Activated CD4-positive, alpha-beta T cell treated with anti-CD3 and anti-CD28 coated beads, Interleukin-2, amount 50 U/mL, for 4 hours (primary cell): ENCODE data around the gene NGRN.

Source experiments
- DNase-seq, 2 experiments: peaks; one replicate each; pipeline ENCODE4 v3.0.0-alpha.2; 2020

Gene NGRN, protein sequence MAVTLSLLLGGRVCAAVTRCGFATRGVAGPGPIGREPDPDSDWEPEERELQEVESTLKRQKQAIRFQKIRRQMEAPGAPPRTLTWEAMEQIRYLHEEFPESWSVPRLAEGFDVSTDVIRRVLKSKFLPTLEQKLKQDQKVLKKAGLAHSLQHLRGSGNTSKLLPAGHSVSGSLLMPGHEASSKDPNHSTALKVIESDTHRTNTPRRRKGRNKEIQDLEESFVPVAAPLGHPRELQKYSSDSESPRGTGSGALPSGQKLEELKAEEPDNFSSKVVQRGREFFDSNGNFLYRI

DNA sequence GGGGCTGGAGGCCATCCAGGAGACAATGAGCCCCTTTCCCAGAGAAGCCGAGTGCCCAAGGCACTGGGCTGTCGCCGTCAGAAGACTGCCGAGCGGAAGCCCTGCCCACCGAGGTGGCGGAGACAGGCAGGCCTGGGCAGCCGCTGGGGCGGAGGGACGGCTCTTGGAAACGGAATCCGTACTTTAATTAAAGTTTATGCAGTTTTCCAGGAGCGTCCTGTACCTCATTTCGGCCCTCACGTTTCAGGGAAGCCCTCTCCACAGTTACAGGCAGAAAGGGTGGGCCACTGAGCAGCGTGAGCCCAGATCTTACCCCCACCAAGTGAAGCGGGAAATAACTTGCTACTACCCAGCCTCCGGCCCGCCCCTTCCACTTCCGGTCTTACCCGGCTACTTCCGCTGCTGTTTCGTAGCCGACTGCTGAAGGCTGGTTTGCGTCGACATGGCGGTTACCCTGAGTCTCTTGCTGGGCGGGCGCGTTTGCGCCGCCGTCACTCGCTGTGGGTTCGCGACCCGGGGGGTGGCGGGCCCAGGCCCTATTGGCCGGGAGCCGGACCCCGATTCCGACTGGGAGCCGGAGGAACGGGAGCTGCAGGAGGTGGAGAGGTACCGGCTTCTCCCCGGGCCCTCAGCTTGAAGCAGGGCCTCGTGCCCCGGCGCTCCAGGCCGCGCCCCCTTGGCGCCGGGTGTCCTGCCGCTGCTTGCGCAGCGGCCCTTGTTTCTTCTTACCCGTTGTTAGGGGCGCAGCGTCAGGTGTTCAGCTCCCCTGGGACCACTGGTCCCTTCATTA lies at the start of gene NGRN:
TSS of gene NGRN (plus strand) at position 402 of the 790 bp plus-strand sequence. CDS start at position 443, 41 bp downstream.
- DNase-seq = peak; percentile 87 to 89

DNA sequence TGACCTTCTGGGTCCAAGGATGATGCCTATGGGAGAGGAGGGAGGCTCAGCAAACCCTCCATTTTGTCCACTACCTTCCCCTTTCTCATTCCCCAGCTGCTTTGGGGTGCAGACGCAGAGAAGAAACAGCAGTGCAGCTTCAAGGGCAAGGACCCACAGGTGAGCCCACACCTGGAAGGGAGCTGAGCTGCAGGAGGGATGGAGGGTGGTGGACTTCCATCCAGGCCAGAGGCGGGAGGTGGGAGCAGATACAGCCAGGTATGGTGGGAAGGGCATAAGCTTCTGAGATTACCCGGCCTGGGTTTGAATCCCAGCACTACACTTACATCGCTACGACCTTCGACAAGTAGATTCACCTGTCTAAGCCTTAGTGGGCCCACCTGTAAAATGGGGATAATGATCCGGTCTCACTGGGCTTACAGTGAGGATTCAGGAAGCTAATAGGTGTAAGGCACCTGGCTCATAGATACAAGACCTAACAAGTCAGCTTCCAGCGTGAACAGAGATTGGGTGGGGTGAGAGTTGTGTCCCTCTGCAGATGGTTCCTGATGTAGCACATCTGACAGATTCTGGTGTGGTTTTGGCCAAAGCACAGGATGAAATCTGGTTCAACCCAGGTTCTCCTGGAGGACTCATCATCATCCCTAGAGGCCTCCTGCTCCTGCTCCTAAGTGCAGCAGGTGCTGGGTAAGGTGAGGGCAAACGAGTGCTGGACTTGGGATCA lies 47.6 kb upstream of the NGRN start:
- DNase-seq = no peak

GRCh38 chr15:90219421-90220141 lies 45.9 kb upstream of the NGRN start:
- peak; percentile 41 to 49 for DNase-seq

GRCh38 chr15:90221246-90221900 lies 44.1 kb upstream of the NGRN start:
- DNase-seq = no peak

- no peak for DNase-seq
Measured at GRCh38 chr15:90222547-90222946, 42.9 kb upstream of the NGRN start.

GRCh38 chr15:90223441-90224165 lies 41.9 kb upstream of the NGRN start:
- no peak for DNase-seq

- no peak for DNase-seq
Measured at GRCh38 chr15:90225047-90225446, 40.4 kb upstream of the NGRN start.

DNA sequence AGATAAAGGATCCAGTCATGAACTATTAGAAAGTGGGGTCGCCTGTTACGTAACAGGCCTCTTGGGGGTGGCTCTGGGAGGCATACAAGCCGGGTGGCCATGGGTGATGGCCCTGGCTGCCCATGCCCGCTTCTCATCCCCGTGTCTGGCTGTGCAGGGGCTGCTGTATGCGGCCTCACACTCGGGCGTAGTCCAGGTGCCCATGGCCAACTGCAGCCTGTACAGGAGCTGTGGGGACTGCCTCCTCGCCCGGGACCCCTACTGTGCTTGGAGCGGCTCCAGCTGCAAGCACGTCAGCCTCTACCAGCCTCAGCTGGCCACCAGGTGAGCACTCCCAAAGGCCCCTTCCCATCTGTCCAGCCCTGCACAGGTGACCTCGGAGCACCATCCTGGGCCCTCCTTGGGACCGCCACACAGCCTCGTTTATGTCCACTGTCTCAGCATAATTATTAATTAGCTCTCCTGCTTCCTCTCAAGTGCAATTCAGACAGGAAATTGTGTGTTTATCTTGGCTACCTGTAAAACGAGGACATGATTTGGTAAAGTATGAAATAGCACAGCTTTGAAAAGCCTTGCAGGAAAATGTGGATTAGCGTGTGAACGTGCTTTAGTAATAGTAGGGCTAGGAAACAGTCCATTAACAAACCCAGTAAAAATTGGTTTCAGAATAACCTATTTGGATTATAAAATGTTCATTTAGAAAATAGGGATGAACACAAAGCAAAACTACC lies 39.8 kb upstream of the NGRN start:
- no peak for DNase-seq

DNA sequence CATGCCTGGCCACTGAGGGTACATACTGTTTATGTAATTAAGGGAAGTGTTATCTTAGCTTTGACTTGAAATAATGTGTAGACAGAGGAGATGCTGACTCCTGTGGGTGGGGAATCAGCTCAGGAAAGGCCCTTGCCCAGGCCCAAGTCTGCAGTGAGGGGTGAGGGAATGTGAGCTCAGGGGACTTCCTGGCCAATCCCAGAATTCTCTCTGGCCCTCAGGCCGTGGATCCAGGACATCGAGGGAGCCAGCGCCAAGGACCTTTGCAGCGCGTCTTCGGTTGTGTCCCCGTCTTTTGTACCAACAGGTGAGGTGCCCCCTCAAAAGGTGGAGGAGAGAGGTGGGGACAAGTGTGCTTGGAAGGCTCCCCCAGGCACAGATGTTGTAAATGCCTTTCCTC lies 38.1 kb upstream of the NGRN start:
- DNase-seq = no peak

DNA sequence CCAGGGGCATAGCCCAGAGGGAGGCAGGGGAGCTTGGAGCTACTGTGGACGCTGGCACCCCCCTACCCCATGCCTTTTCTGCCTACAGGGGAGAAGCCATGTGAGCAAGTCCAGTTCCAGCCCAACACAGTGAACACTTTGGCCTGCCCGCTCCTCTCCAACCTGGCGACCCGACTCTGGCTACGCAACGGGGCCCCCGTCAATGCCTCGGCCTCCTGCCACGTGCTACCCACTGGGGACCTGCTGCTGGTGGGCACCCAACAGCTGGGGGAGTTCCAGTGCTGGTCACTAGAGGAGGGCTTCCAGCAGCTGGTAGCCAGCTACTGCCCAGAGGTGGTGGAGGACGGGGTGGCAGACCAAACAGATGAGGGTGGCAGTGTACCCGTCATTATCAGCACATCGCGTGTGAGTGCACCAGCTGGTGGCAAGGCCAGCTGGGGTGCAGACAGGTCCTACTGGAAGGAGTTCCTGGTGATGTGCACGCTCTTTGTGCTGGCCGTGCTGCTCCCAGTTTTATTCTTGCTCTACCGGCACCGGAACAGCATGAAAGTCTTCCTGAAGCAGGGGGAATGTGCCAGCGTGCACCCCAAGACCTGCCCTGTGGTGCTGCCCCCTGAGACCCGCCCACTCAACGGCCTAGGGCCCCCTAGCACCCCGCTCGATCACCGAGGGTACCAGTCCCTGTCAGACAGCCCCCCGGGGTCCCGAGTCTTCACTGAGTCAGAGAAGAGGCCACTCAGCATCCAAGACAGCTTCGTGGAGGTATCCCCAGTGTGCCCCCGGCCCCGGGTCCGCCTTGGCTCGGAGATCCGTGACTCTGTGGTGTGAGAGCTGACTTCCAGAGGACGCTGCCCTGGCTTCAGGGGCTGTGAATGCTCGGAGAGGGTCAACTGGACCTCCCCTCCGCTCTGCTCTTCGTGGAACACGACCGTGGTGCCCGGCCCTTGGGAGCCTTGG lies 37.4 kb upstream of the NGRN start:
- no peak for DNase-seq

DNA sequence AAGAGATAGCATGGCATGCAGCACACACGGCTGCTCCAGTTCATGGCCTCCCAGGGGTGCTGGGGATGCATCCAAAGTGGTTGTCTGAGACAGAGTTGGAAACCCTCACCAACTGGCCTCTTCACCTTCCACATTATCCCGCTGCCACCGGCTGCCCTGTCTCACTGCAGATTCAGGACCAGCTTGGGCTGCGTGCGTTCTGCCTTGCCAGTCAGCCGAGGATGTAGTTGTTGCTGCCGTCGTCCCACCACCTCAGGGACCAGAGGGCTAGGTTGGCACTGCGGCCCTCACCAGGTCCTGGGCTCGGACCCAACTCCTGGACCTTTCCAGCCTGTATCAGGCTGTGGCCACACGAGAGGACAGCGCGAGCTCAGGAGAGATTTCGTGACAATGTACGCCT lies 36.5 kb upstream of the NGRN start:
- DNase-seq = no peak

GRCh38 chr15:90230071-90230494 lies 35.4 kb upstream of the NGRN start:
- DNase-seq = no peak

DNA sequence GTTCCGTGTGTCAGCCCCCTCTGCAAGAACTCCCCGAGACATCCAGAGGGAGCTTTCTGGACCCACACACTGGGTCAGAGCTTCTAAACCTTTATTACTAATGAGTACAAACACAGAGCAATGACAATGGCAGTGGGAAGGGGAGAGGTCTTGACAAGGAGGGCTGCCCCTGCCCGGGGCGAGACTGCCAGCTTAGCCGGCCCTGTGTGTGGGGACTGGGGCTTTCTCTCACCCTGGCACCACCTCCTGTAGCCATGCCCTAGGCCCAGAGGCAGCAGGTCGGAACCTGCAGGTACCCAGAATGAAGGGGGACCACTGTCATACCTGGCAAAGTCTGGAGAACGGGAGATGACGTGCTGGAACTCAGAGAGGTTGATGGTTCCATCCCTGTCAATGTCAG lies 34.9 kb upstream of the NGRN start:
- DNase-seq = no peak

DNA sequence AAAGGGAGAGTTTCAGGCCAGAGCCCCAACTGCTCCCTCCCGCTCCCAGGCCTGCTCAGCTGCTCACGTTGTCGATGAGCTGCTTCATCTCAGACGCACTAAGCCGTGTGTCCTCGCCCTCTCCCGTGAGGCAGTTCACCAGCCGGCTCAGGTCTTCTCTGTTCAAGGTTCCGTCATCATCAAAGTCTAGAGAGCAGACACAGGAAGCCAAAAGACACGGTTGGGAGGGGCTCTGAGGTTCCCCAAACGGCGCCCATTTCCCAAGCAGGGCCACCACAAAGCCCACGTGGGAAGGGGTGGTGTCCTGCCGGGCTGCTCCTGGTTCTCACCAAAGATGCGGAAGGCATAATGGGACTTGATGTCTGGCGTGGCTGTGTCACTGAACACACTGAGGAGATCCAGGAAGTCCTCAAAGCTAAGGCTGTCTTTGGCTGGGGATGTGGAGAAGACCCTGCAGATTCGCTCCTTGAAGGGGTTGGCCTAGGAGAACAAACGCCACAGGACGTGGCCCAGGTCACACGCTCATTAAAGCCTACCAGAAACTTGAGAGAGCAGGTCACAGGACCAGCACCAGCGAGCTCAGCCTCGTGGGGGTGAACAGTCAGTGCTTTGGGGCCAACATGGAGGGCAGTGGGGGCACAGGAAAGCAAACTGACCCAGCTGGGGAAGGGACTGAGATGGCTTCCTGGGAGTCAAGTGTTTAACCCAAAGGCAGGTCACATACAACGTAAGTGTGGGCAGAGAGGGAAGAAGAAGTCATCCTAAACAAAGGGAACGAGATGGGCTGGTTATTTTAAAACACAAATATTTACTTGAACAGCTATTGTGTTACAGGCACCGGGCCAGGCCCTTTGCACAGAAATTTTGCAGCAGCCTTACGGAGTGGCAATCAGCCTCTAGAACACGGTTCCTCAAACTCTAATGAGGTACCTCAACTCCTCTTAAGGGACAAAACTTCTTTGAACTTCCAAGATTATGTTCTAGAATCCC lies 34.1 kb upstream of the NGRN start:
- peak; percentile 69 to 74 for DNase-seq

GRCh38 chr15:90232196-90232595 lies 33.3 kb upstream of the NGRN start:
- DNase-seq = no peak

DNA sequence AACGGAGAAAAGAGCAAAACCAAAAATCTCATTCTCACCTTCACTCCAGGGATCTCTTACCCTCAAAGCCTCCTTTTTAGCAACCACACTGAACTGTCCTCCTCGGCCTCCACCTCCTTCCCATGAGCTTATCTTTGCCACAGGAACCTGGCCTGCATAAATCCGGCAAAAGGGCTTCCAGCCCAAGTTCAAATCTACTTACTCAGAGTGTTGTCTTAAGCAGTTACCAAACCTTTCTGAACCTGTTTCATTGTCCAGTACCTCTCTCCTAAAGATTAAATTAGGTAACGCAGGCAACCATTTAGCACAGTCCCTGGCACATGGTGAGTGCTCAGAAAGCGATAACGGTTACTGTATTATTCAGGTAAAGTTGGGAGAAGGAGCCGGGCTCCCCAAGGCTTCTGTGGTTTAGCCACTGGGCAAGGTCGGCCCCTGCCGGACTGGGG lies 32.5 kb upstream of the NGRN start:
- no peak for DNase-seq

- peak; percentile 95 for DNase-seq
Measured at GRCh38 chr15:90233387-90234095, 31.9 kb upstream of the NGRN start, which contains the start of gene CIB1. Gene CIB1 (minus strand): TSS chr15:90233941. CDS start chr15:90233885, 56 bp downstream.
